ENCODE results near the gene XPNPEP3.
"Not testable (repeated sequence)": the region's sequence is repeated elsewhere in the genome, so short reads cannot be mapped to it uniquely, and the experiment has no call there.

XPNPEP3 gene

GRCh38 chr22:40867109-40867508 is 10.2 kb downstream of the XPNPEP3 start:
- no peak overlapping the region for H3K4me3 ChIP-seq (ENCODE audit: low read length)
- no peaks in the 10 kb centered on the region for H3K4me1 ChIP-seq (ENCODE audit: control insufficient read depth, insufficient read depth, low read length)
- H3K9ac ChIP-seq (ENCODE audit: low read length): no peak overlapping the region
- H3K9me3 ChIP-seq (ENCODE audit: control insufficient read depth, low read length): no peaks in the 10 kb centered on the region
- H3K36me3 ChIP-seq (ENCODE audit: control insufficient read depth, insufficient read depth, low read length): no peaks in the 10 kb centered on the region
- H3K27me3 ChIP-seq (ENCODE audit: control insufficient read depth, insufficient read depth, low read length): no peaks in the 10 kb centered on the region

DNA sequence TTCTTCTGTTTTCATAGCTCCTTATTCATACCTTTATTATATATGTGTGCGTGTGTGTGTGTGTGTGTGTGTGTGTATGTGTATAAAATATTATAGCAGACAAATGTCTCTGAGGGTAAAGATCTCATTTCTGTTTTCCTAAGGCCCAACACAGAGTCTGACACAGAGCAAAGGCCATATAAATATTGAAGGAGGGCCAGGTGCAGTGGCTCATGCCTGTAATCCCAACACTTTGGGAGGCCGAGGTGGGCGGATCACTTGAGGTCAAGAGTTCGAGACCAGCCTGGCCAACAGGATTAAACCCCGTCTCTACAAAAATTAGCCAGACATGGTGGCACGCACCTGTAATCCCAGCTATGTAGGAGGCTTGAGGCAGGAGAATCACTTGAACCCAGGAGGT is 11.4 kb downstream of the XPNPEP3 start:
- H3K27me3 ChIP-seq (ENCODE audit: control insufficient read depth, insufficient read depth, low read length); H3K9ac ChIP-seq (ENCODE audit: low read length); H3K9me3 ChIP-seq (ENCODE audit: control insufficient read depth, low read length); H3K36me3 ChIP-seq (ENCODE audit: control insufficient read depth, insufficient read depth, low read length); H3K4me1 ChIP-seq (ENCODE audit: control insufficient read depth, insufficient read depth, low read length); H3K4me3 ChIP-seq (ENCODE audit: low read length): not testable (repeated sequence)

DNA sequence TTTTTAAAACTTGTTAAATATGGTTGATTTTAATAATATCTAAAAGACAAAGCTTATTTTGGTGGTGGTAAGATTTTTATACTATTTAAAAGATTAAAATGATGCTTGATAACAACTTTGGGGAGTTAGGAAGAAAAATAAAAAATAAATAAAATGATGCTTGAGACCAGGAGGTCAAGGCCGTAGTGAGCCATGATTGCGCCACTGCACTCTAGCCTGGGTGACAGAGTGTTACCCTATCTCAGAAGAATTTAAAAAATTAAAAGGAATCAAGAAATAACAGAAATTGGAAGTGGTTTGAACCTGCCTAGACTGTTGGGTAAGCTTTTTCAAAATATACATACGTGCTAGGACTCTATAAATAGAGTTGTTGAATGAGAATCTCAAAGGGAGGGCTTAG is 17.1 kb downstream of the XPNPEP3 start:
- Histone ChIP-seq H3K4me1 (ENCODE audit: control insufficient read depth, insufficient read depth, low read length) (peaks cover 16% of the 10 kb centered on the region), H3K27me3 (ENCODE audit: control insufficient read depth, insufficient read depth, low read length) (no peaks in the 10 kb centered on the region), H3K36me3 (ENCODE audit: control insufficient read depth, insufficient read depth, low read length) (no peaks in the 10 kb centered on the region), H3K4me3 (ENCODE audit: low read length) (no peak overlapping the region), H3K9ac (ENCODE audit: low read length) (no peak overlapping the region), H3K9me3 (ENCODE audit: control insufficient read depth, low read length) (no peaks in the 10 kb centered on the region)

DNA sequence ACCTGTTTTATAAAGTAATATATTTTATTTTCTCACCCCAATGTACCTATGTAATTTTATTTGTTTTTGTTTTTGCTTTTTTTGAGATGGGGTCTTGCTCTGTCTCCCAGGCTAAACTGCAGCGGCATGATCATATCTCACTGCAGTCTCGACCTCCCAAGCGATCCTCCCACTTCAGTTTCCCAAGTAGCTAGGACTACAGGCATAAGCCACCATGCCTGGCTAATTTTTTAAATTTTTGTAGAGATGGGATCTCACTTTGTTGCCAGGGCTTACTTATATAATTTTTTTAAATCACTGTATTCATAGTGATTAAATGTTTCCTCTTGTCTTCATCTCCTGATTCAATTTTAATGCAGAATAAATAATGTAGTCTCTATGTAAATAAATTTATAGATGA is 18.2 kb downstream of the XPNPEP3 start:
- Histone ChIP-seq H3K36me3 (ENCODE audit: control insufficient read depth, insufficient read depth, low read length) (no peaks in the 10 kb centered on the region), H3K27me3 (ENCODE audit: control insufficient read depth, insufficient read depth, low read length) (no peaks in the 10 kb centered on the region), H3K9ac (ENCODE audit: low read length) (no peak overlapping the region), H3K4me1 (ENCODE audit: control insufficient read depth, insufficient read depth, low read length) (peaks cover 22% of the 10 kb centered on the region), H3K9me3 (ENCODE audit: control insufficient read depth, low read length) (no peaks in the 10 kb centered on the region), H3K4me3 (ENCODE audit: low read length) (no peak overlapping the region)

- Histone ChIP-seq H3K36me3 (ENCODE audit: control insufficient read depth, insufficient read depth, low read length) (no peaks in the 10 kb centered on the region), H3K27me3 (ENCODE audit: control insufficient read depth, insufficient read depth, low read length) (no peaks in the 10 kb centered on the region), H3K4me3 (ENCODE audit: low read length) (no peak overlapping the region), H3K9me3 (ENCODE audit: control insufficient read depth, low read length) (no peaks in the 10 kb centered on the region), H3K9ac (ENCODE audit: low read length) (peak overlapping the region; percentile 13), H3K4me1 (ENCODE audit: control insufficient read depth, insufficient read depth, low read length) (peaks cover 22% of the 10 kb centered on the region)
Observed at GRCh38 chr22:40876907-40877306, 20.0 kb downstream of the XPNPEP3 start.

DNA sequence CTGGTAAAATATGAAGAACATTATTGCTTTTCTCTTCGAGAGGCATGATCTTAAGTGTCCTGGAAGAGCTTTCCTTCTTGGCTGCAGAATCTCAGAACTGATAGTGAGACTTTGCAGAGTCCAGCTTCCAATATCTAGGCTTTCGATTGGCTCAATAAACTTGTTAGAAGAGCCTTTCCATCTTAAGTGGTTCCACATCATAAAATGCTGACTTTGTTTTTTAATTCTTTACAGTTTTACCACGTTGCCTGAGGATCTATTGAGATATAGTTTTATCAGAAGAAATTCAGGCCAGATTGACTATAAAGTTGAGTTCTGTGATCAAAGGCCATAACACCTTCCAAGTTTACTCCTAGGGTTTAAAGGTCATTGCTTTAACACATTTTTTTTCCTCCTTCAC is 20.5 kb downstream of the XPNPEP3 start:
- no peaks in the 10 kb centered on the region for H3K9me3 ChIP-seq (ENCODE audit: control insufficient read depth, low read length)
- no peaks in the 10 kb centered on the region for H3K36me3 ChIP-seq (ENCODE audit: control insufficient read depth, insufficient read depth, low read length)
- H3K4me1 ChIP-seq (ENCODE audit: control insufficient read depth, insufficient read depth, low read length): peaks cover 22% of the 10 kb centered on the region
- no peak overlapping the region for H3K4me3 ChIP-seq (ENCODE audit: low read length)
- peak overlapping the region; percentile 13 for H3K9ac ChIP-seq (ENCODE audit: low read length)
- no peaks in the 10 kb centered on the region for H3K27me3 ChIP-seq (ENCODE audit: control insufficient read depth, insufficient read depth, low read length)

DNA sequence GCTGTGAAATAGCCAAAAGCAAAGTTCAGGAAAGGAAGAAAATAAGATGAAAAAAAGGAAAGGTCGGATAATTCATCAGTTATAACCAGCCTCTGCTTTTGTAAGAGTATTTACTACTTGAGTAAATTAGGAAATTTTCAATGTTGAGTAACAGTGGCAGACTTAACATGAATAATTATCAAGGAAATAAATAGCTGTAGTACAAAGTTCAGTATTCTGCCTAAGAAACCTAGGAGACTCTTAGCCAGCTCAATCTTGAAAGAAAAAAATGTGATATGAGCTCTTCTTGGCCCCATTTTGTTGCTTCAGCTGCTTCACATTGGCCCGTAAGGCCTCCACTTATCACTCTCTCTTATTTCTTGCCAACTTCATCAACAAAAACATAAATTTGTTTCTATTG is 22.0 kb downstream of the XPNPEP3 start:
- Histone ChIP-seq H3K4me1 (ENCODE audit: control insufficient read depth, insufficient read depth, low read length) (peaks cover 22% of the 10 kb centered on the region), H3K9me3 (ENCODE audit: control insufficient read depth, low read length) (no peaks in the 10 kb centered on the region), H3K36me3 (ENCODE audit: control insufficient read depth, insufficient read depth, low read length) (no peaks in the 10 kb centered on the region), H3K4me3 (ENCODE audit: low read length) (no peak overlapping the region), H3K9ac (ENCODE audit: low read length) (no peak overlapping the region), H3K27me3 (ENCODE audit: control insufficient read depth, insufficient read depth, low read length) (no peaks in the 10 kb centered on the region)

GRCh38 chr22:40889116-40889515 is 32.2 kb downstream of the XPNPEP3 start:
- H3K9ac ChIP-seq (ENCODE audit: low read length): no peak overlapping the region
- peaks cover 4% of the 10 kb centered on the region for H3K36me3 ChIP-seq (ENCODE audit: control insufficient read depth, insufficient read depth, low read length)

GRCh38 chr22:40890881-40891280 is 33.9 kb downstream of the XPNPEP3 start:
- Histone ChIP-seq H3K27me3 (ENCODE audit: control insufficient read depth, insufficient read depth, low read length) (no peaks in the 10 kb centered on the region), H3K4me3 (ENCODE audit: low read length) (no peak overlapping the region), H3K36me3 (ENCODE audit: control insufficient read depth, insufficient read depth, low read length) (peaks cover 4% of the 10 kb centered on the region), H3K4me1 (ENCODE audit: control insufficient read depth, insufficient read depth, low read length) (no peaks in the 10 kb centered on the region), H3K9ac (ENCODE audit: low read length) (no peak overlapping the region), H3K9me3 (ENCODE audit: control insufficient read depth, low read length) (no peaks in the 10 kb centered on the region)

More at GRCh38 chr22:40889116-40889515, 32.2 kb downstream of the XPNPEP3 start:
- no peak overlapping the region for H3K4me3 ChIP-seq (ENCODE audit: low read length)
- H3K9me3 ChIP-seq (ENCODE audit: control insufficient read depth, low read length): no peaks in the 10 kb centered on the region
- H3K27me3 ChIP-seq (ENCODE audit: control insufficient read depth, insufficient read depth, low read length): no peaks in the 10 kb centered on the region
- no peaks in the 10 kb centered on the region for H3K4me1 ChIP-seq (ENCODE audit: control insufficient read depth, insufficient read depth, low read length)

- Histone ChIP-seq H3K4me1 (ENCODE audit: control insufficient read depth, insufficient read depth, low read length) (no peaks in the 10 kb centered on the region), H3K4me3 (ENCODE audit: low read length) (no peak overlapping the region), H3K9me3 (ENCODE audit: control insufficient read depth, low read length) (no peaks in the 10 kb centered on the region), H3K36me3 (ENCODE audit: control insufficient read depth, insufficient read depth, low read length) (no peaks in the 10 kb centered on the region), H3K9ac (ENCODE audit: low read length) (no peak overlapping the region), H3K27me3 (ENCODE audit: control insufficient read depth, insufficient read depth, low read length) (no peaks in the 10 kb centered on the region)
Observed at GRCh38 chr22:40894417-40894816, 37.5 kb downstream of the XPNPEP3 start.

DNA sequence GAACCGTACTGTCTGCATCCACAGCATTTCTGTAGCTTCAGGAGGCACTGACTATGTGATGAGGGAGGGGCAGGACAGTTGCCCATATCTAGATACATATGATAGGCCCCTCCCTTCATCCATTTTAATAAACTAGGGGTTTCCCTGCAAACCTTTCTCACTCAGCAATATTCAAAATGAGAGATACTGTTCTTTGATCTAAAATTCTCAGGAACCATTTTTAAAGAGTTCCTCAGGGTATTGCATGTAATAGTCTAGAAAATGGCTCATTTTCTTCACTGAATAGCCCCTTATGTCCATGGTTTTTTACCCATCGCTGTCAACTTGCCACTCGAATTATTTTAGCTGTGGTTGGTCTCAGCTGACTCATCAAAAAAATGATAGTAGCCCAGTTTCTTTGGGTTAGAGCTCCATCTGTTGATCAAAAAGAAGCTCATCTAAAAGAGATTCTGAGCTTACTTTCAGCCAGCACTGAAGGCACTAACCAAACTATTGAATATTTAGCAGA is 42.0 kb downstream of the XPNPEP3 start:
- Histone ChIP-seq H3K36me3 (ENCODE audit: control insufficient read depth, insufficient read depth, low read length) (no peaks in the 10 kb centered on the region), H3K9ac (ENCODE audit: low read length) (no peak overlapping the region), H3K4me3 (ENCODE audit: low read length) (no peak overlapping the region), H3K27me3 (ENCODE audit: control insufficient read depth, insufficient read depth, low read length) (no peaks in the 10 kb centered on the region), H3K9me3 (ENCODE audit: control insufficient read depth, low read length) (no peaks in the 10 kb centered on the region), H3K4me1 (ENCODE audit: control insufficient read depth, insufficient read depth, low read length) (no peaks in the 10 kb centered on the region)

- H3K36me3 ChIP-seq (ENCODE audit: control insufficient read depth, insufficient read depth, low read length): no peaks in the 10 kb centered on the region
Observed at GRCh38 chr22:40904101-40904500, 47.2 kb downstream of the XPNPEP3 start.

DNA sequence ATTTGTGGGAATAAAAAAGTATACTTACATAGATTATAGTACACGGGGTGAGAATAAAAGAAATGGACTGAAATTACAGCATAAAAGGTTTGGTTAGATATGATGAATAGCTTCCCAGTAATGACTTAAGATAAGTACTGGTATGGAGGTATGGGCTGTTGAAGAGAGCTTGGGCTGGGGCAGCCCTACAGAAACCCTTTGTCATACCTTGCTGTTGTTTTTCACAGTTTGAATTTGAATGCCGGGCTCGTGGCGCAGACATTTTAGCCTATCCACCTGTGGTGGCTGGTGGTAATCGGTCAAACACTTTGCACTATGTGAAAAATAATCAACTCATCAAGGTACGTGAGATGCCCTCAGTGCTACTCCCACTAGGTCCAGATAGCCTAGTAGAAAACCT is 51.9 kb downstream of the XPNPEP3 start:
- H3K4me3 ChIP-seq (ENCODE audit: low read length): no peak overlapping the region
- no peak overlapping the region for H3K9ac ChIP-seq (ENCODE audit: low read length)
- H3K36me3 ChIP-seq (ENCODE audit: control insufficient read depth, insufficient read depth, low read length): no peaks in the 10 kb centered on the region
- no peaks in the 10 kb centered on the region for H3K9me3 ChIP-seq (ENCODE audit: control insufficient read depth, low read length)
- no peaks in the 10 kb centered on the region for H3K4me1 ChIP-seq (ENCODE audit: control insufficient read depth, insufficient read depth, low read length)
- no peaks in the 10 kb centered on the region for H3K27me3 ChIP-seq (ENCODE audit: control insufficient read depth, insufficient read depth, low read length)

More at GRCh38 chr22:40904101-40904500, 47.2 kb downstream of the XPNPEP3 start:
- Histone ChIP-seq H3K4me3 (ENCODE audit: low read length) (no peak overlapping the region), H3K4me1 (ENCODE audit: control insufficient read depth, insufficient read depth, low read length) (no peaks in the 10 kb centered on the region), H3K9me3 (ENCODE audit: control insufficient read depth, low read length) (no peaks in the 10 kb centered on the region), H3K27me3 (ENCODE audit: control insufficient read depth, insufficient read depth, low read length) (no peaks in the 10 kb centered on the region), H3K9ac (ENCODE audit: low read length) (no peak overlapping the region)
